CD4-positive, alpha-beta T cell treated with Interleukin-1 beta for 1 hour (primary cell): Measurements from ENCODE around the gene CFL1.
A peak's percentile ranks its signal among the peaks of the same experiment; 100 is the strongest.

Experiments
- DNase-seq, 2 donors: peaks; one replicate each; pipeline ENCODE4 v3.0.0-alpha.2; 2020 to 2022

The CFL1 gene

DNA sequence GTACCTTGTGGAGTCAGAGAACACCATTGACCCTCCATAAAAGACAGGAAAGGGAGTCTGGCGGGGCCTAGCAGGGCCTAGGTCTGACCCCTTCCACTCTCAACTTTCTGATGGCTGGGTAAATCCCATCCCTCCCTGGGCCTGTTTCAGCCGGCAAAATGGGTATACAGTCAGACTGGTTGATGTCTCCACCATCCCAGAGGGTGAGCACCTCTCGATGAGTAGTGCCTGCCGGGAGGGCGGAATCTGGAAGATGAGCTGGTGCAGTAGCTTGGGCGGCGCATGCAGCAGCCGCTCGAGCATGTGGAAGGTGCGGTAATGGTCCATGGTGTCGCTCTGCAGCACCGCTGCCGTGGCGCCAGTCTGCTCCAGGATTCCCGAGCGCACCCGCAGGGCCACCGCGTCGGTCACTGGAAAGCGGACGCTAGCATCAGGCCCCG lies 29.8 kb upstream of the CFL1 start:
- no peak for DNase-seq

DNA sequence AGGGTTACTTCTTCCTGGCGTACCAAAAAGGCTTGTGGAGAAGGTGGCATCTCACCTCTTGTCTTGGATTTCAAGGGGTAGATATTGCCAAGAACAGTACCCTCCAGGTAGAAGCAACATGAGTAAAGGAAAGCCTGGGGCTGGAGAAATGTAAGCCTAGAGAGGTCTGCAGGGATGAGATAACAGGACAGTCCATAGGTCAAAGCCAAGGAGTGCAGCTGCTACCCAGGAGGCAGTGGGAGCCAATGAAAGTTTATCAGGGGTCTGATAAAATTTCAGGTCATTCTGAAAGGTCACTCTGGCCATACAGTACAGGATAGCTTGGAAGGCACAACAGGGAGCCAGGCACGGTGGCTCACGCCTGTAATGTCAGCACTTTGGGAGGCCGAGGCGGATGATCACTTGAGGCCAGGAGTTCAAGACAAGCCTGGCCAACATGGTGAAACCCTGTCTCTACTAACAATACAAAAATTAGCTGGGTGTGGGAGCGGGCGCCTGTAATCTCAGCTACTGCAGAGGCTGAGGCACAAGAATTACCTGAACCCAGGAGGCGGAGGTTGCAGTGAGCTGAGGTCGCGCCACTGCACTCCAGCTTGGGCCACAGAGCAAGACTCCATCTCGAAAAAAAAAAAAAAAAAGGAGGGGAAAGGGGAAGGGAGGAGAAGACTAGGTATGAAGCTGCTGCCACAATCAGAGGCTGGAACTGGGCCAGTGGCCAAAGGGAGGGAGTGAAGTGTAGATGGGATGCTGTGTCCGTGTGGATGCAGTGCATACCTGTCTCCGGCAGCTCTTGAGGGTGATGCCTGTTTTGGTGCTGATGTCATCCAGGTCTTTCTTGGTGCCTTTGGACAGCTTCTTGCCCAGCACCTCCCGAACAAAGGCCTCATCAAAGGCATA lies 29.1 kb upstream of the CFL1 start:
- no peak for DNase-seq

DNA sequence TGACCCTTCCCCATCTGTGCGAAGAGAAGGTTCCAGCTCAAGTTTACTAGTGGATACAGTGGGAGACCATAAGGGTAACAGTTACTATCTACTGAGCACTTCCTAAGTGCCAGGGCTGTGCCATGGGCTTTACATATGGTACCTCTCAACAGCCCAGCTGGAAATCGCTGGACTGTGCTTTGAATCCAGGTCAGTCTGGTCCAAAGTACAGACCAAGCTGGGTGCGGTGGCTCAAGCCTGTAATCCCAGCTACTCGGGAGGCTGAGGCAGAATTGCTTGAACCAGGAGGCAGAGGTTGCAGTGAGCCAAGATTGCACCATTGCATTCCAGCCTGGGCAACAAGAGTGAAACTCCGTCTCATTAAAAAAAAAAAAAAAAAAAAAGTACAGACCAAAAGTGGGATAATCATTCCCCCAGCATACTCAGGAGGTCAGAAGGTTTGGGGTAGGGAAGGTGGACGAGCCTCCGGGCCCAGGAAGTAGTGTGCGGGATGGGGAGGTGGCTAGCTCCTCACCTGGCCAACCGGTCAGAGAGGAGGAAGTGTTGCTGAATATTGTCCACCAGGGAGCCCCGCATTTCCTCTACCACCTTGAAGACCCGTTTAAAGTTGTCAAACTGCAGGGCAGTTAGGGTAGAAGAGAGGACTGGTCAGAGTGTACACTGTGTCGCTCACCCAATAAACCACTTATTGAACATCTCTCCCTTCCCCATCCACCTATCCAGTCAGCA lies 28.0 kb upstream of the CFL1 start:
- no peak for DNase-seq

DNA sequence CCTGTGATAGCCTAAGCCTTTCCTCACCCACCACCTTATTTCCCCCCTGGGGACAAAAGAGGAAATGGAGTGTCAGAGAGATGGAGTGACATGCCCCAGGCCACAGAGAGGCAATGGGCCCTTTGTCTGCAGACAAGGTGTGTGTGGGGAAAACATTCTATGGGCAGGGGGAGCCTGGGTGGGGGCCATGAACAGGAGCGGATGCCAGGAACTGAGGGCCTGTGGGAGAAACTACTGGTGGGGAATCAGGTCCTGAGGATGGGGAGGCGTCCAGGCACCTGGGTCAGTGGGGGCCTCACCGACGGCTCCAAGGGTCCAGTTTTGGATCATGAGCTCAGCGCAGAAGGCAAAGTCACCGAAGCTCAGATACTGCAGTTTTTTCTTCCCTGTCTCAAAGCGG lies 27.3 kb upstream of the CFL1 start:
- DNase-seq, result no peak

DNA sequence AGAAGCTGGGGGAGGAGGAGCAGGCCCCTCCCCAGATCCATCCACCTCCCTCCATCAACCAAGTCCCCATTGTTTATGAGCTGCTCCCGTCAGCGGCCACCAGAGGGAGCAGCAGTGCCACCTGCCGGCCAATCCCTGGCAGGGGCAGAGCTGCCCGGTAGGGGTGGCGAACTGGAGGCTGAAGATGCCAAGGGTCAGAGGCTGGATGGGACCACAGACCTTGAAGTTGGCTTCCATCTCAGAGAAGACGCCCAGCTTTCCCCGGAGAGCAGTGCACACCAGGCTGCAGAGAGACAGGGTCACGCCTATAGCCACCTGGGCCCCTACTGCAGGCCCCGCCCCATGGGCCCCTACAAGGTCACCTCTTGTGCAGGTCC lies 26.7 kb upstream of the CFL1 start:
- DNase-seq, result peak; percentile 84 to 87

DNA sequence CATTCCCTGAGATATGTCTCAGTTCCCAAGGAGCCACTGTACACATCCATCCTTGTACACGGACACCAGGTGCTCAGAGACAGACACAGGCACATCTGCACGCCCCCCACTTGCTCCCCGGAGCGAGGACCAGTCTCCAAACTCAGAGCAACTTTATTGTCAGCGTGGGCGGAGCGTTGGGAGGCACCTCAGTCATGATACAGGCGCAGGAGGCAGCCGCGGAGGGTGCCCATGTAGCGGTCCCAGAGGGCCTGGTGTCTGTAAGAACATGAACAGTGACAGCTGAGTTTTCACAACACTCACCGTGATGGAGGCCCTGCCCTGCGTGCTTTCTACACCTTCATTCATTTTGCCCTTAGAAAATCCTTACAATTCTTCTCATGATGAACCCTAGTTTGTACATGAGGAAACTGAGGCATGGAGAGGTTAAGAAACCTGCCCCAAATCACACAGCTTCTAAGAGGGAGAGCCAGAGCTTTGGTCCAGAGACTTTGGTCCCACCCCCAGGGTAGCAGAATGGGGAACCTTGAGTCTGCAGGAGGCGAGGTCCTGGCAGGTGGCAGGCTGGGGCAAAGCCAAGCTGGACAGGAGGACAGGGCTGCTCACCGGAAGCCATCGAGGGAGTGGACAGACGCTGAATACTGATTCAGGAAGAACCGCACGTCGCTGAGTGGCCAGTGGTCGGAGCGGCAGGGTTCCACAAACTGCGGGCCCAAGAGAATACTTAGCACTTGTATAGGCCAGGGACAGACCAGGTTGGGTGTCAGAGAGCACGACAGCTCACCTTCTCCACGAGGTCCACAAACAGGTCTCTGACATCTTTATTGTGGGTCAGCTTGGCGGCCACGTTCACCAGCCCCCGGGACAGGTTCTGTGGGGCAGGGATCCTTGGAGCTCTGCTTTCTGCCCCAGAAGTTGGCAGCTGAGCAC lies 26.1 kb upstream of the CFL1 start:
- no peak for DNase-seq

DNA sequence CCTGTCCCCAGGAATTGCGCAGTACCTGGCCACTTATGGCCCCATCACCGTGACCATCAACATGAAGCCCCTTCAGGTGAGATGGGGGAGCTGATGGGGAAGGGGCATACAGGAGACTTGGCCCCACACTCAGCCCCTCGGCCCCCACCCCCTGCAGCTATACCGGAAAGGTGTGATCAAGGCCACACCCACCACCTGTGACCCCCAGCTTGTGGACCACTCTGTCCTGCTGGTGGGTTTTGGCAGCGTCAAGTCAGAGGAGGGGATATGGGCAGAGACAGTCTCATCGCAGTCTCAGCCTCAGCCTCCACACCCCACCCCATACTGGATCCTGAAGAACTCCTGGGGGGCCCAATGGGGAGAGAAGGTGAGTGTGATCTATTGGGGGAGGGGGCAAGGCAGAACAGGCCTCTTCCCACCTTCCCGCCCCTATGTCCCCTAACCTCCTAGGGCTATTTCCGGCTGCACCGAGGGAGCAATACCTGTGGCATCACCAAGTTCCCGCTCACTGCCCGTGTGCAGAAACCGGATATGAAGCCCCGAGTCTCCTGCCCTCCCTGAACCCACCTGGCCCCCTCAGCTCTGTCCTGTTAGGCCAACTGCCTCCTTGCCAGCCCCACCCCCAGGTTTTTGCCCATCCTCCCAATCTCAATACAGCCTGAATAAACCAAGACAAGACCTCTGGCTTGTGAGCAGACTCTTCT lies 25.2 kb upstream of the CFL1 start:
- no peak for DNase-seq

DNA sequence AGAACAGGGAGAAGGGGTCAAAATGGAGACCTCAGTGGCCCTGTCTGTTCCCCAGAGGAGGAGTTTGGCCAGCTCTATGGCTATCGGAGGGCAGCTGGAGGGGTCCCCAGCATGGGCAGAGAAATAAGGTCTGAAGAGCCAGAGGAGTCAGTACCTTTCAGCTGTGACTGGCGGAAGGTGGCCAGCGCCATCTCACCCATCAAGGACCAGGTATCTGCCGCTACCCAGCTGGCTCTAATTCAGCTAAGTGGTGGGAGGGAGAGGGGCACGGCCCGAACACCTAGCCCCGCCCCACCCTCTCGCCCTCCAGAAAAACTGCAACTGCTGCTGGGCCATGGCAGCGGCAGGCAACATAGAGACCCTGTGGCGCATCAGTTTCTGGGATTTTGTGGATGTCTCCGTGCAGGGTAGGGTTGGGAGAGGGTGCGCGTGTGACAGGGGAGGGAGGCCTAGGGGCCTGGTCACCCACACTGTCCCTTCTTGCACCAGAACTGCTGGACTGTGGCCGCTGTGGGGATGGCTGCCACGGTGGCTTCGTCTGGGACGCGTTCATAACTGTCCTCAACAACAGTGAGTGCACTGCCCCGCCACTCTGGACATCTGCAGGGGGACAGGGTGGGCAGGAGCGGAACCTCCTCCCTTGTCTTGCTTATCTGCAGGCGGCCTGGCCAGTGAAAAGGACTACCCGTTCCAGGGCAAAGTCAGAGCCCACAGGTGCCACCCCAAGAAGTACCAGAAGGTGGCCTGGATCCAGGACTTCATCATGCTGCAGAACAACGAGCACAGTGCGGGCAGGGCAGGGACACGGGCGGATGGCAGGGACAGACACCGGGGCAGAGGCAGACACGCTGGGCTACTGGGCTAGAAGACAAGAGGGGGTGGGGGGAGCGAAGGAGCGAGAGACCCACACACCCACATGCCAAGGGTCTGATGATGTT lies 24.4 kb upstream of the CFL1 start:
- no peak for DNase-seq

DNA sequence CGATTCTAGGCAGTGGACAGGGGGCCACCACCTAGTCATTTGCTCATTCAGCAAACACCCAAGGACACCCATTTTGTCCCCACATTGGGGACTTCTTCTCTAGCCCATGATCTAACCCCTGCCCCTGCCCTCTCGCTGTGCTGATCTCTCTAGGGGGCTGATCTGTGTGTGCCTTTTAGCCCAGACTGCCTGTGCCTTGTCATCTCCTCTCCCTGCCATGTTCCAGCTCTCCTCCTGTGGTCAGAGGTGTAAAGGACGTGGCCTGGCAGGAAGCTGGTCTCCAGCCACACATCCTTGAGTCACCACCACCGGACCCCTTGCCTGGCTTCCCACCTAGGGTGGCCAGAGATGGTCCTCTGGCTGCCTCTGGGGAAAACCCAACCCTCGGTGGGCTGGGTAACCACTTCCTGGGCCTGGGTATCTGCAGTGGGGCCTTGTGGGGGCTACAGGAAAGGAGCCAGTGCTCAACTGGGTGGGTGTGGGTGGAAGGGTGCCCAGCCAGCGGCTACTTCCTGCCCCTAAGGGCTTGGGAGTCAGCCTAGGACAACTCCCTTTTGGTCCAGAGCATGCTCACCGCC lies 23.0 kb upstream of the CFL1 start:
- DNase-seq, result peak in 1 of 2 donors; percentile 35

DNA sequence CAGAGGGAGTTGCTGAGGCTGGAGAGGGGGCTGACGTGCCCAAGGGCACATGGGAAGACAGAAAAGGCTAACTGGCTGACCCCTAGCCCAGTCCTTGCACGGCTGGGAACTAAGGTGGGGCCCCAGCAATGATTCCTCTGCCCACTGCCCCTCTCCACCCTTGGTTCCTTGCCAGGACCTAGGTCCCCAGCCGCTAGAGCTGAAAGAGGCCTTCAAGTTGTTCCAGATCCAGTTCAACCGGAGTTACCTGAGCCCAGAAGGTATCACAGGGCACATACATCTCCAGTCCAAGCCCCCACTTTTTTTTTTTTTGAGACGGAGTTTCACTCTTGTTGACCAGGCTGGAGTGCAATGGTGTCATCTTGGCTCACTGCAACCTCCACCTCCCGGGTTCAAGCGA lies 22.0 kb upstream of the CFL1 start:
- DNase-seq, result no peak

DNA sequence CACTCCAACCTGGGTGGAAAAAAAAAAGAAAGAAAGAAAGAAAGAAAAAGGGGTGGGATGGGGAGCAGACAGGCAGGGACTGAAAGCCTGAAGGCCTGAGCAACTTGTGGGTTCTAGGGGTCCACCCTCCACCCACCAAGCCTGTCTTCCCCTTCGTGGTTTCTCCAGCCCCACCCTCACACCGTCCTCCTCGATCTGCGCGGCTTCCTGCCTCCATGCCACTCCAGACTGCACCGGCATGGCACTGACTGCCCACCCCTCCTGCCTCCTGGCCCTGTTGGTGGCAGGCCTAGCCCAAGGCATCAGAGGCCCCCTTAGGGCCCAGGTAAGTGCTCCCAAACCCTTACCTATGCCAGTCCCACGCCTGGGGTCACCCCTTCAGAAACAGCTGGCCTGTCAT lies 21.6 kb upstream of the CFL1 start, which contains the start of gene CTSW:
Gene CTSW (plus strand): TSS at position 221 of the 400 bp plus-strand sequence. CDS start 18 bp downstream, at position 239.
- peak; percentile 52 to 61 for DNase-seq

DNA sequence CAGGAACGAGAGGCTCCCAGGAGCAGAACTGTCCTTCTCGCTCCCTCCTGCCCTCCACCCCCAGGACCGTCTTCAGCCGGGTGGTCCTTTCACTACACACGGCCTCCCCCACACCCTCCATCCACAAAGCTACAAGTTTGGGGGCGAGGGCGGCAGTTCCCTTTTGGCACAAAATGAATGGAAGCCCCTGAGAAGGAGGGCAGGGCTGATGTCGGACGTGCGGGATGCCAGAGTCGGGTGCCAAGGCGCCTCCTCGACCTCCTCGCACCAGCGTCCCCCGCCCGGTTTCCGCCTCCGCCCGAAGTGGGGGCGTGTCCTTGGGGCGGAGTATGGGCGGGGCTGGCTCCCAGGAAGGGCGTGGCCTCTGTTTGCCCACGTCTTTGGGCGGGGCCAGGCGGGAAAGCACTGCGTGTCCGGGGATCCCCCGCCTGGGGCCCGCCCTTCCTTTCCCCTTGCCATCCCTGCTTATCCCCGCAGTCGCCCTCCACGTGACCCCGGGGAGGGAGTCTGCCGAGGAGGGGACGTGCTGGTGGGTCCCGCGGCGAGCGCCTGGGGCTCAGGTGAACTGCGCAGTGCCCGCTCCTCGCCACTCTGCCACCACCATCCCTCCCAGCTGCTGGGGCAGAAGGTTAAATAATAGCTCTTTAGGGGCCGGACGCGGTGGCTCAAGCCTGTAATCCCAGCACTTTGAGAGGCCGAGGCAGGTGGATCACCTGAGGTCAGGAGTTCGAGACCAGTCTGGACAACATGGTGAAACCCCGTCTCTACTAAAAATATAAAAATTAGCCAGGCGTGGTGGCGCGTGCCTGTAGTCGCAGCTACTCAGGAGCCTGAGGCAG lies 15.6 kb upstream of the CFL1 start:
- peak; percentile 95 to 97 for DNase-seq

DNA sequence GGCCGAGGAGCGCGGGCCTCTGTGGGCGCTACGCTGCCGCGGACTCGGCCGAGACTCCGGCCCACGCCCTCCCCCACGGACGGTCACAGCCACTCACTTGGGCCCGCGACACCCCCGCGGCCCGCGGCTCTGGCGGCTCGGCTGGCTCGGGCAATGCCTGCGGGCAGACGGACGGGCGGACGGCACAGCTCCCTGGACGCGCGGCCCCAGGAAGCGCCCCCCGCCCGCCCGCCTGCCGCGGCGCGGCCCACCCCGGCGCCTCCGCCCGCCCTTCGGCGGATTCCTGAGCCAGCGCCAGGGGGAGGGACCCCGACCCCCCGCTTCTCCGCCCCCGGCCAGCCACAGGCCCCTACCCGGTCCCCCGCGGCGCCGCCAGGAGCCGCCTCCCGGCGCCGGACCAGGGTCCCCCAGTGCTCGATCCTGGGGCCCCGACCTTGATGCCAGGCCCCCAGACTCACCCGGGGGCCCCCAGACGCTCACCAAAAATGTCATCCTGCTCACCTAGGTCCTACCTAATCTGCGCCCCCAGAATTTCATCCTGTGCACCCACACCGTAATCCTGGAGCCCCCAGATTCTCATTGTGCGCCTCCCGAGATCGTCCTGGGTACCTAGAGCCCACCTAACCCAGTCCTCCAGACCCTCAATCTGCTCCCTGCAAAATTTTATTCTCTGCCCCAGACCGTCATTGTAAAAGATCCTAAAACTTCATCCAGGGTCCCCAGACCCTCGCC lies 14.8 kb upstream of the CFL1 start, which contains the start of gene EFEMP2:
Gene EFEMP2 (minus strand): TSS at position 215 of the 732 bp plus-strand sequence. CDS start 446 bp downstream, outside the sequence.
- no peak for DNase-seq

DNA sequence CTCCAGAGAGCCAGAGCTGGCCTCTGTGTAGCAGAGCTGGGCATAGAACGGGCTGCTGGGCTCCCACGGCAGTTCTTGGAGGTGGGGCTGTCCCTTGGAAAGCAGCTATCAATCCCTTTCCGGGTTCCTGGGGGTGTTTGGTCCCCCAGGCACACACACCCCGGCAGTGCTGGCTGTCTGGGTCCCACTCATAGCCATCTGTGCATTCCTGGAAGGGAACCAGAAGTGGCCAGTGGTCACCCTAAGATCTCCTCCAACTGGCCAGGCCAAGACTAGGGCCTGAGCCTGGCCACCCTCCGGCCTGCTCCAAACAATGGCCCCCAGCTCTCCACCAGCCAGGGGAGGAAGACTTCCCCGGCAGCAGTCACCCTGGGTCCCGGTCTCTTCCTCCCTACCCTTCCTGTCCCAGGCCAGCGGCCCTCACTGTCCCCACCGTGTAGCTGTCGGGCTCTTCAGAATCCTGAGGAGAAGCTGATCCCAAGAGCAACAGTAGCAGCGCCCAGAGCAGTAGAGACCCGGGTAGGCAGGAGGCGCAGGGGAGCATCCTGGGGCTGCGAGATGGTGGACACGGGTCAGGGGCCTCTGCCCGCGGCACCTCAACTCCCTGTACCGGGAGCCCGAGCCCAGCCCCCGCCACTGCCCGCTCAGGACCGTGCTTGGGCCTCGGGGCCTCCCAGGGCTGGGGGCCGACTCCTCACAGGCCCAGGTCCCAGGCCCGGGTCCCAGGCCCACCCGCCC lies 14.0 kb upstream of the CFL1 start:
- no peak for DNase-seq

DNA sequence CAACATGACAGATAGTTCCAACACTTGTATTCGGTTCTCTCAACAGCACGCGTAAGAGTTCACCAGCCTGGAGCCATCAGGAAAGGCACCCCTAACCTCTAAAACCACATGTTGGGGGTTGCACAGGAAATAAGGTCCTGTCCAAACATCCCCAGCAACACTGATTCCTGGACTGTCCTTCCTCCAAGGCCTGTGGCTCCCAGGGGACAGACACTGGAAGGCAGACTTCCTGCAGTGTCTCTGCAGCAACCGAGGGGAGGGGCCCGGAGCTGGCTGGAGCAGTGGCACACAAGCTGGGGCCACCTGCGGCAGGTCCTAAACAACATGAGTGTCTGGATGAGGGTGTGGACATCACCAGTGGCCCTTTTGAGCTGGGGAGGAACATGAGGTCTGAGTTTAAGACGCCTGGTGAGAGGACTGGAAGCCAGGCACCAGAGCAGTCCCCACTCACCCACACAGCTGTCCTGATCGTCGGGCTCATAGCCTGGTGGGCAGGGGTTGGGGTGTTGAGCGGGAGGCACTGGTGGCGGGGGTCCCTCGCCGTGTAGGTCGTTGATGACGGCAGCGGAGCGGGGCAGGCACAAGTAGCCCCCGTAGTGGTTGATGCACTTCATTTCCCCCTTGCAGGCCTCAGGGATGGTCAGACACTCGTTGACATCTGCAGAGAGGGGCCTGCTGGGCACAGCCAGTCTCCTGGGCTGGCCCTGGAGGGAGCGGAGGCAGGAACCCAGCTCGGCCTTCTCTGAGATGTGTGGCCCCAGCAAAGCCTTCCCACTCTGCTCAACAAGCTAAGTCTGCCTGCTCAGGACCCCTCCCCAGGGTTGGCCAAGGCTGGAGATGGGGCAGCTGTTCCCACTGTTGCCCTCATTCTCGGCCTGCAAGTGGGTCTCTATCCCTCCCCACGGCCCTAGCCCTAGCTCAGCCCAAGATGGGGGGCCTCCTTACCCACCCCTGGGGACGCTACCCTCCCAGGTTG lies 13.0 kb upstream of the CFL1 start:
- DNase-seq, result no peak

DNA sequence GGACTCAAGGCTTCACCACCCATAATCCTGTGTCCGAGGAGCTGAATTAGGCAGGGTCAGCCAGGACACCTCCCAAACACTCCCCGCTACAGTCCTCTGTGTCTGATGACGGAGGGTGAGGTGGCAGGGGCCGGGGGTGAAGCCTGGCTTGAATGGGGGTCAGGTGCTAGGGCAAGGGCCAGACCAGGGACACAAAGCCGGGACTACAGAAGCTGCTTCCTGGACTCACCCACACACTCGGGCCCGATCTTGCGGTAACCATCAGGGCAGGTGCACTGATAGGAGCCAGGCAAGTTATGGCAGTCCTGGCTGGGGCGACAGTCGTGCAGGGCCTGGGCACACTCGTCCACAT lies 12.3 kb upstream of the CFL1 start:
- no peak for DNase-seq
